Mammary epithelial cell (primary cell): ENCODE data around the gene LCE3D.

ENCODE experiments used
- CTCF ChIP-seq, 2 donors: IDR thresholded peaks in 1 of 2; conservative IDR thresholded peaks in 1 of 2; 2 replicates each; pipeline ENCODE4 v1.5.1; 2011 to 2012; ENCODE audit warnings: inconsistent platforms in 2 of 2, low read length in 2 of 2, mild to moderate bottlenecking in 2 of 2, control low read depth in 1 of 2, low read depth in 1 of 2; ENCODE audit not compliant: insufficient read depth in 1 of 2; ENCODE audit errors: extremely low read depth in 1 of 2
- EZH2 ChIP-seq: IDR thresholded peaks from 2 replicates; pipeline ENCODE4 v1.6.1; 2012; ENCODE audit warnings: low read length, inconsistent platforms, borderline replicate concordance

- TF ChIP-seq CTCF (conservative IDR thresholded peaks at IDR 0.05 in 1 of 2, IDR thresholded peaks at IDR 0.05 in 1 of 2; ENCODE audit: extremely low read depth in 1 of 2, insufficient read depth in 1 of 2, low read depth in 1 of 2, low read length in 2 of 2), result no peak
- TF ChIP-seq EZH2, result no peak
Observed at GRCh38 chr1:152577168-152577567, 3.1 kb downstream of the LCE3D start.
